HCT116 (cell line): ENCODE measurements around the gene SLC14A1. TPM values are rescaled to one million over a fixed set of nuclear protein-coding genes. Genes with fewer than 3 reads are reported as not detected.

Experiments used
- ATAC-seq: fragments of 200-7000 bp; cut with Tn5 transposase; 2 replicates; pipeline ENCODE4 v1.9.1; 2020; ENCODE audit warnings: mild to moderate bottlenecking, moderate library complexity
- BruUV-seq: library from RNA; stranded (reverse); fragments of 400-500 nt; replicated peaks from 2 replicates; lab custom pipeline; 2021; lab: Mats Ljungman, UMichigan
- CTCF ChIA-PET: fragments of 300-600 bp; sonication (Branson Sonifier 250); formaldehyde crosslinking; loops from one replicate; lab custom pipeline; 2021; ENCODE audit warnings: antibody characterized with exemption; lab: Charles Lee
- POLR2A ChIA-PET: fragments of 300-600, 350-600 bp; sonication (Branson Sonifier 250); formaldehyde crosslinking; loops from one replicate; lab custom pipeline; 2021; ENCODE audit warnings: antibody characterized with exemption; lab: Charles Lee
- RAD21 ChIA-PET, 2 experiments: fragments of 300-600 bp; sonication (Branson Sonifier 250); formaldehyde crosslinking; loops; one replicate each; lab custom pipeline; 2023; ENCODE audit warnings: low total read pairs in 2 of 2; ENCODE audit not compliant: uncharacterized antibody in 2 of 2, unreplicated experiment in 2 of 2, low non-redundant PET in 1 of 2; lab: Charles Lee
- DNase-seq: peaks from one replicate; pipeline ENCODE4 v3.0.0-alpha.2; 2010; ENCODE audit warnings: low read depth, low spot score
- H2AFZ ChIP-seq: fragments of 200-600 bp; shearing (Covaris generic), sonication (generic); 2 replicates; pipeline ENCODE4 v1.6.1; 2017; ENCODE audit warnings: low read depth, mixed run types, mixed read lengths, antibody characterized with exemption, low read length; ENCODE audit not compliant: poor library complexity, severe bottlenecking
- H3K27ac ChIP-seq: 2 replicates; pipeline ENCODE4 v1.5.1; 2012; ENCODE audit warnings: low read depth, low read length
- H3K27me3 ChIP-seq: fragments of 200-600 bp; sonication (generic); 2 replicates; pipeline ENCODE4 v1.6.1; 2016; ENCODE audit warnings: mixed run types, low read length, mixed read lengths; ENCODE audit not compliant: insufficient read depth
- H3K36me3 ChIP-seq, 2 experiments: fragments of 200-500 bp in 1 of 2; fragments of 200-600 bp in 1 of 2; sonication (Bioruptor generic) in 1 of 2; sonication (generic) in 1 of 2; 2 replicates each; pipeline versions ENCODE4 v1.5.1 to v1.6.1; 2014 to 2016; ENCODE audit warnings: low read length in 2 of 2, inconsistent platforms in 1 of 2, mixed read lengths in 1 of 2, mixed run types in 1 of 2; ENCODE audit not compliant: insufficient read depth in 2 of 2, control insufficient read depth in 1 of 2
- H3K4me1 ChIP-seq, 2 experiments: fragments of 200-600 bp in 1 of 2; sonication (generic) in 1 of 2; 2 replicates each; pipeline versions ENCODE4 v1.5.1 to v1.6.1; 2012 to 2017; ENCODE audit warnings: low read length in 2 of 2, inconsistent platforms in 1 of 2, mild to moderate bottlenecking in 1 of 2, mixed read lengths in 1 of 2, mixed run types in 1 of 2, moderate library complexity in 1 of 2; ENCODE audit not compliant: insufficient read depth in 2 of 2, control insufficient read depth in 1 of 2
- H3K4me2 ChIP-seq: fragments of 200-600 bp; sonication (generic); 2 replicates; pipeline ENCODE4 v1.6.1; 2017; ENCODE audit warnings: mixed run types, low read length, mixed read lengths
- H3K4me3 ChIP-seq, 2 experiments: fragments of 200-600 bp in 1 of 2; sonication (generic) in 1 of 2; replicated peaks in 1 of 2; 2 replicates each; pipeline ENCODE4 v1.5.1; 2011 to 2016; ENCODE audit warnings: low read length in 2 of 2, control low read depth in 1 of 2, low read depth in 1 of 2, mild to moderate bottlenecking in 1 of 2, mixed read lengths in 1 of 2, mixed run types in 1 of 2
- H3K79me2 ChIP-seq: fragments of 200-600 bp; sonication (generic); 2 replicates; pipeline ENCODE4 v1.6.1; 2017; ENCODE audit warnings: mild to moderate bottlenecking, mixed run types, low read length, moderate library complexity, mixed read lengths; ENCODE audit not compliant: insufficient read depth
- H3K9ac ChIP-seq: fragments of 200-600 bp; sonication (generic); 2 replicates; pipeline ENCODE4 v1.6.1; 2016; ENCODE audit warnings: low read length, mixed read lengths
- H3K9me2 ChIP-seq: fragments of 200-600 bp; sonication (generic), shearing (Covaris generic); 2 replicates; pipeline ENCODE4 v1.6.1; 2017; ENCODE audit warnings: mixed run types, mild to moderate bottlenecking, moderate library complexity; ENCODE audit not compliant: insufficient read depth
- H3K9me3 ChIP-seq, 2 experiments: fragments of 200-500 bp in 1 of 2; fragments of 200-600 bp in 1 of 2; sonication (Bioruptor generic) in 1 of 2; sonication (generic) in 1 of 2; 2 replicates each; pipeline ENCODE4 v1.6.1; 2014 to 2017; ENCODE audit warnings: low read length in 2 of 2, mixed read lengths in 2 of 2, inconsistent platforms in 1 of 2, low read depth in 1 of 2, mild to moderate bottlenecking in 1 of 2, mixed run types in 1 of 2, moderate library complexity in 1 of 2; ENCODE audit not compliant: control insufficient read depth in 1 of 2, insufficient read depth in 1 of 2
- H4K20me1 ChIP-seq: fragments of 200-600 bp; sonication (generic), shearing (Covaris generic); 2 replicates; pipeline ENCODE4 v1.6.1; 2017; ENCODE audit warnings: mixed run types, mild to moderate bottlenecking, moderate library complexity; ENCODE audit not compliant: insufficient read depth
- ATF3 ChIP-seq: IDR thresholded peaks from 2 replicates; pipeline ENCODE4 v1.6.1; 2012
- CTCF ChIP-seq, 3 experiments: fragments of 200-600 bp in 1 of 3; sonication (generic) in 1 of 3; IDR thresholded peaks in 2 of 3; conservative IDR thresholded peaks in 1 of 3; 2 replicates each; pipeline ENCODE4 v1.5.1; 2012 to 2017; ENCODE audit warnings: low read depth in 2 of 3, low read length in 2 of 3, antibody characterized with exemption in 1 of 3, borderline replicate concordance in 1 of 3, control low read depth in 1 of 3, mild to moderate bottlenecking in 1 of 3, mixed read lengths in 1 of 3, mixed run types in 1 of 3, moderate library complexity in 1 of 3; ENCODE audit not compliant: insufficient read depth in 1 of 3
- EZH2phosphoT487 ChIP-seq: fragments of 200-600 bp; IDR thresholded peaks from 2 replicates; pipeline ENCODE4 v1.6.1; 2018; ENCODE audit warnings: antibody characterized with exemption, borderline replicate concordance
- FOSL1 ChIP-seq: IDR thresholded peaks from 2 replicates; pipeline ENCODE4 v1.6.1; 2012; ENCODE audit warnings: low read depth
- REST ChIP-seq: IDR thresholded peaks from 2 replicates; pipeline ENCODE4 v1.6.1; 2012; ENCODE audit warnings: low read depth
- SIN3A ChIP-seq: IDR thresholded peaks from 2 replicates; pipeline ENCODE4 v1.6.1; 2012; ENCODE audit warnings: low read depth
- TCF7L2 ChIP-seq: IDR thresholded peaks from 2 replicates; pipeline ENCODE4 v1.7.0; 2011; ENCODE audit warnings: borderline replicate concordance, inconsistent platforms; ENCODE audit not compliant: insufficient read depth, insufficient read length; ENCODE audit errors: extremely low read depth
- YY1 ChIP-seq: IDR thresholded peaks from 2 replicates; pipeline ENCODE4 v1.6.1; 2011; ENCODE audit warnings: low read length, low read depth, moderate library complexity, mild to moderate bottlenecking; ENCODE audit not compliant: insufficient replicate concordance; ENCODE audit errors: extremely low read depth
- ZBTB33 ChIP-seq: IDR thresholded peaks from 2 replicates; pipeline ENCODE4 v1.6.1; 2011; ENCODE audit warnings: mild to moderate bottlenecking, low read length, moderate library complexity; ENCODE audit not compliant: insufficient replicate concordance; ENCODE audit errors: extremely low read depth
- intact Hi-C: fragments of 100-400 bp; cut with micrococcal nuclease; formaldehyde crosslinking; loops from 2 replicates; pipeline ENCODE4 v1.10.0; 2022
- total RNA-seq: library from RNA; stranded (reverse); gene quantifications from one replicate; pipeline ENCODE4 v1.2.1, GENCODE V29; 2021; ENCODE audit not compliant: unreplicated experiment

Gene SLC14A1
- total RNA-seq, 1 experiment from 2014 or later = not detected

GRCh38 chr18:45783097-45784075 is 59.4 kb downstream of the SLC14A1 start:
- H4K20me1 ChIP-seq = no peaks in the 10 kb centered on the region
- H3K9me3 ChIP-seq = no peaks in the 10 kb centered on the region
- no peak overlapping the region for H3K4me3 ChIP-seq
- DNase-seq = no peak
- BruUV-seq = no TSS peak
- intact Hi-C loops = no loop called here
- no peak overlapping the region for H3K4me2 ChIP-seq
- no peak overlapping the region for H3K27ac ChIP-seq
- no peak for ATAC-seq
- peaks cover 0 to 13% of the 10 kb centered on the region in 2 experiments; a peak in 2 of 4 replicates for H3K4me1 ChIP-seq
- H3K9me2 ChIP-seq = no peaks in the 10 kb centered on the region; the same call in 1 of the 2 replicates
- H3K36me3 ChIP-seq = no peaks in the 10 kb centered on the region
- RAD21 ChIA-PET = no interaction called here
- POLR2A ChIA-PET = no interaction called here
- TF ChIP-seq ZBTB33 = no peak
- TF ChIP-seq TCF7L2 = no peak
- TF ChIP-seq FOSL1 = no peak
- TF ChIP-seq YY1 = no peak
- no peak for TF ChIP-seq ATF3
- no peak for TF ChIP-seq REST
- no peak for TF ChIP-seq CTCF (IDR thresholded peaks at IDR 0.05 in 2 of 3, conservative IDR thresholded peaks at IDR 0.05 in 1 of 3; ENCODE audit: borderline replicate concordance in 1 of 3, insufficient read depth in 1 of 3, low read depth in 2 of 3, low read length in 2 of 3)
- no peak for TF ChIP-seq EZH2phosphoT487
- TF ChIP-seq SIN3A = no peak
- H3K9ac ChIP-seq = no peak overlapping the region
- H2AFZ ChIP-seq = no peak overlapping the region
- CTCF ChIA-PET = no interaction called here
- no peaks in the 10 kb centered on the region for H3K79me2 ChIP-seq
- H3K27me3 ChIP-seq = no peaks in the 10 kb centered on the region
